A549 (cell line): ENCODE measurements around the gene SSH3.

ENCODE experiments used
- EP300 ChIP-seq, 2 experiments: fragments of >200 bp; sonication (Bioruptor Twin); formaldehyde crosslinking; IDR thresholded peaks; 2 replicates in 1 of 2; 3 replicates in 1 of 2; pipeline ENCODE4 v1.6.1; 2016 to 2017
- JUN ChIP-seq, 2 experiments: fragments of >200 bp; sonication (Bioruptor Twin); formaldehyde crosslinking; IDR thresholded peaks; 2 replicates in 1 of 2; 3 replicates in 1 of 2; pipeline ENCODE4 v1.6.1; 2016 to 2017
- POLR2A ChIP-seq: IDR thresholded peaks from 2 replicates; pipeline ENCODE4 v1.6.1; 2012; ENCODE audit warnings: mild to moderate bottlenecking, low read length
- RFX5 ChIP-seq: fragments of 450-650 bp; IDR thresholded peaks from 2 replicates; pipeline ENCODE4 v1.7.1; 2014; ENCODE audit warnings: antibody characterized with exemption, mild to moderate bottlenecking, moderate library complexity
- TF ChIP-seq, protein P1 (sequence below): fragments of >200 bp; sonication (Bioruptor Twin); formaldehyde crosslinking; IDR thresholded peaks from 3 replicates; pipeline ENCODE4 v1.5.1; 2016

- TF ChIP-seq POLR2A (no peak), RFX5 (no peak), JUN (IDR thresholded peaks at IDR 0.05) (no peak), EP300 (IDR thresholded peaks at IDR 0.05) (no peak)
- TF ChIP-seq, protein P1, sequence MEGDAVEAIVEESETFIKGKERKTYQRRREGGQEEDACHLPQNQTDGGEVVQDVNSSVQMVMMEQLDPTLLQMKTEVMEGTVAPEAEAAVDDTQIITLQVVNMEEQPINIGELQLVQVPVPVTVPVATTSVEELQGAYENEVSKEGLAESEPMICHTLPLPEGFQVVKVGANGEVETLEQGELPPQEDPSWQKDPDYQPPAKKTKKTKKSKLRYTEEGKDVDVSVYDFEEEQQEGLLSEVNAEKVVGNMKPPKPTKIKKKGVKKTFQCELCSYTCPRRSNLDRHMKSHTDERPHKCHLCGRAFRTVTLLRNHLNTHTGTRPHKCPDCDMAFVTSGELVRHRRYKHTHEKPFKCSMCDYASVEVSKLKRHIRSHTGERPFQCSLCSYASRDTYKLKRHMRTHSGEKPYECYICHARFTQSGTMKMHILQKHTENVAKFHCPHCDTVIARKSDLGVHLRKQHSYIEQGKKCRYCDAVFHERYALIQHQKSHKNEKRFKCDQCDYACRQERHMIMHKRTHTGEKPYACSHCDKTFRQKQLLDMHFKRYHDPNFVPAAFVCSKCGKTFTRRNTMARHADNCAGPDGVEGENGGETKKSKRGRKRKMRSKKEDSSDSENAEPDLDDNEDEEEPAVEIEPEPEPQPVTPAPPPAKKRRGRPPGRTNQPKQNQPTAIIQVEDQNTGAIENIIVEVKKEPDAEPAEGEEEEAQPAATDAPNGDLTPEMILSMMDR: no peak
Observed at GRCh38 chr11:67320011-67320410, 16.7 kb downstream of the SSH3 start.
